Stromal cell of bone marrow (primary cell): ENCODE results near the gene PRF1.
"Not testable (repeated sequence)": the region's sequence is repeated elsewhere in the genome, so short reads cannot be mapped to it uniquely, and the experiment has no call there.

Experiments used
- DNase-seq: peaks from one replicate; pipeline ENCODE4 v3.0.0-alpha.2; 2012; ENCODE audit warnings: low read depth

Gene PRF1

GRCh38 chr10:70593513-70593890, 9.0 kb downstream of the PRF1 start:
- no peak for DNase-seq

- no peak for DNase-seq
Measured at GRCh38 chr10:70592746-70593512, 9.6 kb downstream of the PRF1 start.

GRCh38 chr10:70592186-70592735, 10.3 kb downstream of the PRF1 start:
- DNase-seq: no peak

GRCh38 chr10:70590655-70591416, 11.7 kb downstream of the PRF1 start:
- DNase-seq: no peak

DNA sequence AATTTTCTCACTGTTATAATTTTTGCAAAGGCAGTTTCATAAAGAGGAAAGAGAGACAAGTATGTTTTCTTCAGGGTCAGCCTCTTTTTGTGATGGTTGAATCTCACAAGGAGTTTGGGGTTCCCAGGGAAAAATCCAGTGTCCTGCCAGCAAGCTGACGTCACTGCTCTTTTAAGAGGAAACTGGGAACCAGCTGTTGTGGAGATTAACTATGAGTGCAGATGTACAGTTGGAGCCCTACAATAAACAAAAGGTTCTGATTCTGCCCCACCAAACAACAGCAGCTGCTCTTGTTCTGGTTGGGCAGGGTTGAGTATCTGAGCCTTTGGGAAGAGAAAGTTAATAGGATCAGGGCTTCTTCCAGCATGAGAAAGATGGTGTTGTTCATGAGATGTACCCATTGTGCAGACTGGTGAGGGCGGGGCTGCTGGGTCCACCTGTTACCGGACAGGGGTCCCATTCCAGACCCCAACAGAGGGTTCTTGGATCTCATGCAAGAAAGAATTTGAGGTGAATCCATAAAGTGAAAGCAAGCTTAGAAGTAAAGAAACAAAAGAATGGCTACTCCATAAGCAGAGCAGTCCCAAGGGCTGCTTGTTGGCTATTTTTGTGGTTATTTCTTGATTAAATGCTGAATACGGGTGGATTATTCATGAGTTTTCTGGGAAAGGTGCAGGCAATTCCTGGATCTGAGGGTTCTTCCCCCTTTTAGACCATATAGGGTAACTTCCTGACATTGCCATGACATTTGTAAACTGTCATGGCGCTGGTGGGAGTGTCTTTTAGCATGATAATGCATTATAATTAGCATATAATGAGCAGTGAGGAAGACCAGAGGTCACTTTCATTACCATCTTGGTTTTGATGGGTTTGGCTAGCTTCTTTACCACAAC, 12.5 kb downstream of the PRF1 start:
- peak; percentile 40 for DNase-seq

DNA sequence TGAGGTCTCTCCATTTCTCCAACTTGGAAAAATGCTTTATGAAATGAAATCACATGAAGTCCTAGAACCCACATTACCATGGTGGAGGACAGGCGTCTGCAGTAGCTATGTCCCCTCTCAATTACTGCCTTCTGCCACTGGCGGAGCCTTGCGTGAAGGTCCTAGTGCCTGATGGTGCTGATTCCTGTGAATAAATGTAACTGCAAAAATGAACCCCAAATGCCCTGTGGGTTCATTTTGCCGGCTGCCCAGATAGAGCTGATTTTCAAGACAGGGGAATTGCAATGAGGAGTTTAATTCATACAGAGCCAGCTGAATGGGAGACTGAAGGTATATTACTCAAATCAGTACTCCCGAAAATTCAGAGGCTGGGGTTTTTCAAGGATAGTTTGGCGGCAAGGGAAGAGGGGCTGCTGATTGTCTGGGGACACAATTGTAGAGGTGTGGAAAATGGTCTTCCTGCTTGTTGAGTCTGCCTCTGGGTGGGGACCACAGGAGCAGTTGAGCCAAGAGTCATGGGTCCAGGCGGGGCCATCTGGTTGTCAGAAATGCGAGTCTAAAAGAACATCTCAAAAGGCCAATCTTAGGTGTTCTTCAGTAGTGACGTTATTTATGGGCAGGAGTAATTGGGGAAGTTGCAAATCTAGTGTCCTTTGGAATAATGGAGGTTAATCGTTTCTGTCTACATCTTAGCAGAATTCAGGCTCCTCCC, 13.5 kb downstream of the PRF1 start:
- no peak for DNase-seq

GRCh38 chr10:70588255-70588654, 14.3 kb downstream of the PRF1 start:
- DNase-seq: no peak

GRCh38 chr10:70587045-70587658, 15.4 kb downstream of the PRF1 start:
- DNase-seq: no peak

DNA sequence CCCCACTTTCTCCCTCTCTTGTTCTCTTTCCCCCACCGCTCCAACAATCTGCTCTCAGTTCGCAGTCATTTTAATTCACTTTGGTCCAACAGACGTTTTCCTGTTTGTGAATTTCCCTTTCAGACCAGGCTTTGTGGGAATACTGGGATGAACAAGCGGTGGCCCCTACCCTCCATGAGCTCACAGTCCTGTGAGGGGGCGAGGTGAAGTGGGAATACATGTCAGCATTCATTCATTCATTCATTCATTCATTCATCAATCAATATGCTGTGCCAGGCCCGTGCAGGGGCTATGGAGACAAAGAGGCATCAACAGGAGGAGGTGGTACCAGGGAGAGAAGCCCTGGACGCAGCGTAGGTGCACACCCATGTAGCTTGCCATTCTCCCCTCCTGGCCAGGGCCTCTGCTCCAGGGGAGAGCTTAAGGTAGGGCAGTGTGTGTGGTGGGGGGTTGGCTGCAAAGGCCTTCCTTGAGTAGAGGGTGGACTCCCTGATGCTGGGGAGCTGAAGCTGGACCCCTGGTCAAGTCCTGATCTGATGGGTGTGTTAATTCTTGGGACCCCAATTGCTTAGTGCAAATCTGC, 16.1 kb downstream of the PRF1 start:
- DNase-seq: no peak

GRCh38 chr10:70585578-70586169, 16.9 kb downstream of the PRF1 start:
- DNase-seq: no peak

DNA sequence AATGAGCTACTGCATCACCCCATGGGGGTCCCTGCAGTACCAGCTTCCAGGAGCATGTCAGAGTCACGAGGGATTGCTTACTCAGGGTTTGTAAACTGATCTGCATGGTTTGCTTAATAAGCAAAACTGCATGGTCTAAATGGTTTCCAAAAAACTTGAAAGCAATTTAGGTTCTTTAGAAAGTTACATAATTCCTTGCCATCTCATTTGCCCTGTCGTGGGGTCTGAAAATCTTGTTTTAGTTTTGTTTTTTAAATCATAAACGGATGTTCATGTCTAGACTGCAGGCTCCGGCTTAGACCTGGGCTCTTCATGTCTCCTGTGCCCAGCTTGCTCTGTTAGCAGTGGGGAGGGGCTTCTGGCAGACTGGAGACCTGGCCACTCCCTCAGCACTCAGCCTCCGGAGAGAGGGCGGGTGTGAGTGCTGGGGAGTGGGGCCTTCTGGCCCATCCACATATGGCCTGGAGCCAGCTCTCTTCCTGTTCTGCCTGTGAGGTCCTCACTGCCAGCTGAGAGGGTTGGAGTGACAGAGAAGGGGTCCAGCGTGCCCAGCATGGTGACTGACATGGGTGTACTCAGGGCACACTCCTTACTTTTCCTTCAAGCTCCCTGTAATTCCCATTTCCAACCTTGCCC, 17.5 kb downstream of the PRF1 start:
- peak; percentile 43 for DNase-seq

DNA sequence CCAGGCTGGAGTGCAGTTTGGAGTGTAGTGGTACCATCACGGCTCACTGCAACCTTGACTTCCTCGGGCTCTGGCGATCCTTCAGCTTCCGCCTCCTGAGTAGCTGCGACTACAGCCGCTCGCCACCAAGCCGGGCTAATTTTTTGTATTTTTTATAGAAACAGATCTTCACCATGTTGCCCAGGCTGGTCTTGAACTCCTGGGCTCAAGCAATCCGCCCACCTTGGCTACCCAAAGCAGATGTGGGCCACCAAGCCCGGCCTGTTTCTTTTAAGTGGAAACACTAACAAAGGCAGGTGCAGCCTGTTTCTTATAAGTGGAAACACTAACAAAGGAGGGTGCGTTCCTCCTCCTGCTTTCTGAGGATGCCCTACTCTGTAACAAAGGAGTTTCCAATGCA, 18.2 kb downstream of the PRF1 start:
- no peak for DNase-seq

DNA sequence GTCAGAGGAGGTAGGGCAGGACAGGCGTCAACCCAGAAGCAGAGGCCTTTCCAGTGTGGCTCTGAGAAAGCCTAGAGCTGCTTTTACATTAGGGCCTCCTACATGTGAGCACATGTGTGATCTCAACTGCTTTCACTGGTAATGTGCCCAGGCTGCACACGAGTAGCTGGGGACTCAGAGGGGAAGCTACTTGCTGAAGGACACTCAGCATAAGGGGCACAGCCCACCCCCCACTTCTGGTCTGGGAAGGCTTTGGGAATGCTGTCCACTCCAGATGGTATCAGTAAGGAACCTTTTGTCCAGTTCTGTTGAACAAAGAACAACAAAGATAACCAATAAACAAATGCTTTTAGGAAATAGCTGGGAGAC, 18.9 kb downstream of the PRF1 start:
- no peak for DNase-seq

DNA sequence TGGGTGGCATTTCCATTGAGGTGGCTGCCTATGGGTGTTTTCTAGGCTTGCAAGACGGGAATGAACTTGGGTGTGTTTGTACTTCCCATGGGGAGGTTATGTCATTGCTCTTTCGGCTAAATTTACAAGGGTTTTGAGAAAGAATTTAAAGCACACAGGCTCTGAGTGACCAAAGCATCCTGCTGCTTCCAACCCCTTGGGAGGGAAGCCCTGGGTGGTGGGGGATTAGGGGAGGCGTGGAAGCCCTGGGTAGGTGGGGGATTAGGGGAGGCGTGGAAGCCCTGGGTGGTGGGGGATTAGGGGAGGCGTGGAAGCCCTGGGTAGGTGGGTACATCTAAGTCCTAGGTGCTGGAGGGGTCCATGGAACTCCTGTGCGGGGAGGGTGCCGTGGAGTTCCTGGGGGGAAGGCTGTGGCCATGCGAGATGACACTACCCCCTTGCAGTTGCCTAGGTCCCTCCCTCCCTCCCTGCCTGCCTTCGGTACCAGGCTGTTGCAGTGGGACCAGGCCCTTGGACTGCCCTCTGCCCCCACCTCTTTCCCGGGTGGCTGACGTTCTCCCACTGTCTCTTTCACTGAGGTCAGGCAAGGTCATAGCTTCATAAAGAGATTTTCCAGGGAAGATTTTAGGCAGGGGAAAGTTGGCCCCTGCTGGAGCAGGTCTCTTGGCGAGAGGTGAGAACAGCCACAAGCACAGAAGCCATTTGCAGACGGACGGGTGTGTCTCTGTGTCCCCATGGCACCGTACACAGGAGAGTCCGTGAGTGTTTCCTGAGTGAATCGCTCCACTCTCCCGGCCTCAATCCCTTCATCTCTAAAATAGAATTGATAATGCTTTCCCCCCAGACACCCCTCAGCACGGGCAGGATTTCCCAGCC, 19.5 kb downstream of the PRF1 start:
- no peak for DNase-seq

GRCh38 chr10:70581176-70581575, 21.4 kb downstream of the PRF1 start:
- not testable (repeated sequence) for DNase-seq

- no peak for DNase-seq
Measured at GRCh38 chr10:70579234-70580002, 23.1 kb downstream of the PRF1 start.

- no peak for DNase-seq
Measured at GRCh38 chr10:70578371-70578947, 24.1 kb downstream of the PRF1 start.
